Neural cell (in vitro differentiated cells): ENCODE results near the gene NEK4.

Experiments used
- EZH2 ChIP-seq: fragments of 200-600, 300-800 bp; shearing (Covaris generic), sonication (generic); IDR thresholded peaks from 2 replicates; pipeline ENCODE4 v1.6.1; 2014; ENCODE audit warnings: antibody characterized with exemption, low read length, borderline replicate concordance, mild to moderate bottlenecking; ENCODE audit not compliant: insufficient read depth, poor library complexity, severe bottlenecking
- POLR2AphosphoS5 ChIP-seq: IDR thresholded peaks from 2 replicates; pipeline ENCODE4 v1.6.1; 2012
- RAD21 ChIP-seq: fragments of 450-650 bp; conservative IDR thresholded peaks from 2 replicates; pipeline ENCODE4 v1.6.1; 2014; ENCODE audit warnings: antibody characterized with exemption, mild to moderate bottlenecking, moderate library complexity
- TF ChIP-seq, protein P1 (sequence below): fragments of 450-650 bp; IDR thresholded peaks from 2 replicates; pipeline ENCODE4 v1.5.1; 2014; ENCODE audit warnings: antibody characterized with exemption, mild to moderate bottlenecking, moderate library complexity; ENCODE audit not compliant: poor library complexity, severe bottlenecking

DNA sequence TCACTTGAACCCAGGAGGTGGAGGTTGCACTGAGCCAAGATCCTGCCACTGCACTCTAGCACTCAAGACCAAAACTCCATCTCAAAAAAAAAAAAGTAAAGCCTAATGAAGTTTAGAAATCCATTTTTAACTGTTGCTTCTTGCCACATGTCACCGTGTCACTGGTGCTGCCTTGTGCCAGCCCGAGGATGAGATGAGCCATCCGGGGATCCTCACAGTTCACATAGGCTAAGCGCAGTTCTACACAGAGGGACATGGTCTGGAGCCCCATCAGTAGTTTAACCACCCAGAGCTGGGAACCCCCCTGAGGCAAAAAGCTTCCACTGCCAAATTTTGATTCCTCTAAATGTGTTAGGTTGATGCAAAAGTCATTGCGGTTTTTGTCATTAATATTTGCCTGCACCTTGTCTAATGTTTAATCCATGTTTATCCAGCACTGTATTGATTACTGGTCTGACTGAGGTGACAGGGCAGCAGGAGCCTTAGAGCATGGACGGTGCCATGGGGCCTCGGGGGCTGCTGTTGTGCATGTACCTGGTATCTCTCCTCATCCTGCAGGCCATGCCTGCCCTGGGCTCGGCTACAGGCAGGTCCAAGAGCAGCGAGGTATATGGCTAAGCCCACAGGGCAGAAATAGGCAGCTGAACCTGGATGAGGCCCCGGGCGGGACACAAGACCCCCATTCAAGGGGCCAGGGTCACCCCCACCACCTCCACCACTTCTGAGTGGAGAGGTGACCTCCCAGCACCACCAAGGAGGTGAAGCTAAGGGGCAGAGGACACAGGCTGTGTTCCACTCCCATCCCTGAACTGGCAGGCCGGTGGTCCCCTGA is 6.6 kb upstream of the NEK4 start, which contains the start of gene ITIH1:
- TF ChIP-seq POLR2AphosphoS5 (no peak), EZH2 (no peak), RAD21 (no peak)
- TF ChIP-seq, protein P1, sequence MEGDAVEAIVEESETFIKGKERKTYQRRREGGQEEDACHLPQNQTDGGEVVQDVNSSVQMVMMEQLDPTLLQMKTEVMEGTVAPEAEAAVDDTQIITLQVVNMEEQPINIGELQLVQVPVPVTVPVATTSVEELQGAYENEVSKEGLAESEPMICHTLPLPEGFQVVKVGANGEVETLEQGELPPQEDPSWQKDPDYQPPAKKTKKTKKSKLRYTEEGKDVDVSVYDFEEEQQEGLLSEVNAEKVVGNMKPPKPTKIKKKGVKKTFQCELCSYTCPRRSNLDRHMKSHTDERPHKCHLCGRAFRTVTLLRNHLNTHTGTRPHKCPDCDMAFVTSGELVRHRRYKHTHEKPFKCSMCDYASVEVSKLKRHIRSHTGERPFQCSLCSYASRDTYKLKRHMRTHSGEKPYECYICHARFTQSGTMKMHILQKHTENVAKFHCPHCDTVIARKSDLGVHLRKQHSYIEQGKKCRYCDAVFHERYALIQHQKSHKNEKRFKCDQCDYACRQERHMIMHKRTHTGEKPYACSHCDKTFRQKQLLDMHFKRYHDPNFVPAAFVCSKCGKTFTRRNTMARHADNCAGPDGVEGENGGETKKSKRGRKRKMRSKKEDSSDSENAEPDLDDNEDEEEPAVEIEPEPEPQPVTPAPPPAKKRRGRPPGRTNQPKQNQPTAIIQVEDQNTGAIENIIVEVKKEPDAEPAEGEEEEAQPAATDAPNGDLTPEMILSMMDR, result no peak
